Type B pancreatic cell (in vitro differentiated cells): Measurements from ENCODE around the gene BPIFB6. TPM values are rescaled to one million over a fixed set of nuclear protein-coding genes. Genes with fewer than 3 reads are reported as not detected.

Experiments
- DNase-seq: peaks from one replicate; pipeline ENCODE4 v3.0.0; 2021; ENCODE audit warnings: mixed read lengths; ENCODE audit not compliant: unreplicated experiment; ENCODE audit errors: extremely low spot score
- H3K27ac Mint-ChIP-seq: 2 replicates; pipeline ENCODE4 v1.8.0; 2021; ENCODE audit warnings: mild to moderate bottlenecking, mixed read lengths
- H3K27me3 Mint-ChIP-seq: 2 replicates; pipeline ENCODE4 v1.8.0; 2021; ENCODE audit warnings: mixed read lengths
- H3K36me3 Mint-ChIP-seq: 2 replicates; pipeline ENCODE4 v1.8.0; 2021; ENCODE audit warnings: mixed read lengths
- H3K4me1 Mint-ChIP-seq: one replicate; pipeline ENCODE4 v1.8.0; 2021; ENCODE audit warnings: mixed read lengths; ENCODE audit not compliant: unreplicated experiment
- H3K4me3 Mint-ChIP-seq: 2 replicates; pipeline ENCODE4 v1.8.0; 2021; ENCODE audit warnings: mild to moderate bottlenecking, mixed read lengths
- H3K9me3 Mint-ChIP-seq: 2 replicates; pipeline ENCODE4 v1.8.0; 2021; ENCODE audit warnings: mixed read lengths
- CTCF ChIP-seq: fragments of 200-600 bp; sonication (generic); conservative IDR thresholded peaks from 2 replicates; pipeline ENCODE4 v1.5.0; 2021; ENCODE audit warnings: antibody characterized with exemption, mild to moderate bottlenecking
- total RNA-seq: library from RNA; stranded (reverse); gene quantifications from 2 replicates; pipeline ENCODE4 v1.2.1, GENCODE V29; 2021; ENCODE audit warnings: low replicate concordance

BPIFB6 gene
- total RNA-seq, 1 donor from 2014 or later, result not detected

GRCh38 chr20:33053291-33054106 is 22.1 kb downstream of the BPIFB6 start, which contains the start of gene BPIFB3:
Gene BPIFB3 (plus strand): TSS chr20:33053903. CDS start chr20:33055436, 1,533 bp downstream.
- Mint-ChIP-seq H3K36me3 (no peaks in the 10 kb centered on the region), H3K9me3 (no peaks in the 10 kb centered on the region), H3K27ac (no peak within 1 kb of the TSS), H3K27me3 (peaks cover 18% of the 10 kb centered on the region), H3K4me3 (no peak within 1 kb of the TSS), H3K4me1 (no peaks in the 10 kb centered on the region)
- DNase-seq, result no peak
- TF ChIP-seq CTCF, result no peak

GRCh38 chr20:33054381-33054780 is 22.9 kb downstream of the BPIFB6 start:
- Mint-ChIP-seq H3K27ac (no peak overlapping the region), H3K9me3 (no peaks in the 10 kb centered on the region), H3K4me1 (no peaks in the 10 kb centered on the region), H3K4me3 (no peak overlapping the region), H3K27me3 (peaks cover 18% of the 10 kb centered on the region), H3K36me3 (no peaks in the 10 kb centered on the region)
- DNase-seq, result no peak
- TF ChIP-seq CTCF, result no peak

GRCh38 chr20:33054791-33055190 is 23.3 kb downstream of the BPIFB6 start:
- Mint-ChIP-seq H3K4me1 (no peaks in the 10 kb centered on the region), H3K27me3 (peaks cover 18% of the 10 kb centered on the region), H3K36me3 (no peaks in the 10 kb centered on the region), H3K9me3 (no peaks in the 10 kb centered on the region), H3K4me3 (no peak overlapping the region), H3K27ac (no peak overlapping the region)
- no peak for DNase-seq
- TF ChIP-seq CTCF, result no peak

- H3K27ac Mint-ChIP-seq, result no peak overlapping the region
Measured at GRCh38 chr20:33059136-33059535, 27.7 kb downstream of the BPIFB6 start.

GRCh38 chr20:33059741-33060390 is 28.4 kb downstream of the BPIFB6 start:
- no peak for DNase-seq
- Mint-ChIP-seq H3K27me3 (peaks cover 10% of the 10 kb centered on the region), H3K27ac (no peak overlapping the region), H3K4me1 (no peaks in the 10 kb centered on the region), H3K4me3 (no peak overlapping the region), H3K36me3 (no peaks in the 10 kb centered on the region), H3K9me3 (no peaks in the 10 kb centered on the region)
- no peak for TF ChIP-seq CTCF

More at GRCh38 chr20:33059136-33059535, 27.7 kb downstream of the BPIFB6 start:
- Mint-ChIP-seq H3K36me3 (no peaks in the 10 kb centered on the region), H3K27me3 (peaks cover 16% of the 10 kb centered on the region), H3K4me3 (no peak overlapping the region), H3K4me1 (no peaks in the 10 kb centered on the region), H3K9me3 (no peaks in the 10 kb centered on the region)
- no peak for DNase-seq
- TF ChIP-seq CTCF, result no peak
